GM23338 (cell line): ENCODE measurements around the gene NFKB1. TPM values are rescaled to one million over a fixed set of nuclear protein-coding genes. Genes with fewer than 3 reads are reported as not detected.

Source experiments
- ATAC-seq: fragments of 200-7000 bp; cut with Tn5 transposase; 3 replicates; pipeline ENCODE4 v1.9.1; 2020
- DNase-seq: peaks from one replicate; pipeline ENCODE4 v3.0.0-alpha.2; 2015; ENCODE audit warnings: low spot score
- H2AFZ ChIP-seq: fragments of 200-600 bp; sonication (generic); 2 replicates; pipeline ENCODE4 v1.8.0; 2016; ENCODE audit warnings: antibody characterized with exemption, mild to moderate bottlenecking, moderate library complexity
- H3F3A ChIP-seq: fragments of 200-600 bp; sonication (generic); replicated peaks from 2 replicates; pipeline ENCODE4 v1.8.0; 2017; ENCODE audit warnings: antibody characterized with exemption, mixed run types, low read depth
- H3K27ac ChIP-seq: fragments of 200-600 bp; sonication (generic); 2 replicates; pipeline ENCODE4 v1.6.1; 2016; ENCODE audit warnings: low read depth
- H3K27me3 ChIP-seq: fragments of 200-600 bp; sonication (generic); 2 replicates; pipeline ENCODE4 v1.8.0; 2016; ENCODE audit warnings: mild to moderate bottlenecking, mixed run types, moderate library complexity; ENCODE audit not compliant: insufficient read depth
- H3K36me3 ChIP-seq: fragments of 200-600 bp; sonication (generic); 2 replicates; pipeline ENCODE4 v1.8.0; 2016; ENCODE audit warnings: mild to moderate bottlenecking; ENCODE audit not compliant: insufficient read depth
- H3K4me1 ChIP-seq: fragments of 200-600 bp; sonication (generic); 2 replicates; pipeline ENCODE4 v1.8.0; 2016; ENCODE audit warnings: mild to moderate bottlenecking, moderate library complexity; ENCODE audit not compliant: insufficient read depth
- H3K4me2 ChIP-seq: fragments of 200-600 bp; sonication (generic); 2 replicates; pipeline ENCODE4 v1.7.1; 2017; ENCODE audit warnings: mixed run types
- H3K4me3 ChIP-seq: fragments of 200-600 bp; sonication (generic); 2 replicates; pipeline ENCODE4 v1.6.1; 2016; ENCODE audit warnings: mixed run types
- H3K79me2 ChIP-seq: fragments of 200-600 bp; sonication (generic); replicated peaks from 2 replicates; pipeline ENCODE4 v1.8.0; 2017; ENCODE audit warnings: mild to moderate bottlenecking; ENCODE audit not compliant: insufficient read depth
- H3K9me2 ChIP-seq: fragments of 200-600 bp; sonication (generic); 2 replicates; pipeline ENCODE4 v1.8.0; 2017; ENCODE audit not compliant: insufficient read depth
- H4K20me1 ChIP-seq: fragments of 200-600 bp; sonication (generic); replicated peaks from 2 replicates; pipeline ENCODE4 v1.8.0; 2017; ENCODE audit warnings: mild to moderate bottlenecking; ENCODE audit not compliant: insufficient read depth
- H3K27ac Mint-ChIP-seq: 2 replicates; pipeline ENCODE4 v1.8.0; 2020; ENCODE audit warnings: inconsistent platforms, mild to moderate bottlenecking, moderate library complexity, mixed read lengths
- H3K27me3 Mint-ChIP-seq: 3 replicates; pipeline ENCODE4 v1.8.0; 2022; ENCODE audit warnings: low read depth, mild to moderate bottlenecking, moderate library complexity, mixed read lengths, inconsistent platforms; ENCODE audit not compliant: insufficient read depth, poor library complexity
- H3K36me3 Mint-ChIP-seq: 3 replicates; pipeline ENCODE4 v1.8.0; 2021; ENCODE audit warnings: low read depth, mild to moderate bottlenecking, inconsistent platforms, moderate library complexity, mixed read lengths
- H3K4me1 Mint-ChIP-seq: 3 replicates; pipeline ENCODE4 v1.8.0; 2020; ENCODE audit warnings: mild to moderate bottlenecking, inconsistent platforms, mixed read lengths
- H3K4me3 Mint-ChIP-seq: 3 replicates; pipeline ENCODE4 v1.8.0; 2021; ENCODE audit warnings: moderate library complexity, mild to moderate bottlenecking, inconsistent platforms, mixed read lengths
- H3K9me3 Mint-ChIP-seq: 3 replicates; pipeline ENCODE4 v1.8.0; 2020; ENCODE audit warnings: moderate library complexity, mild to moderate bottlenecking, inconsistent platforms, mixed read lengths
- CREB1 ChIP-seq: fragments of 250-450 bp; sonication (Bioruptor Pico); IDR thresholded peaks from 2 replicates; pipeline ENCODE4 v1.5.0; 2020; ENCODE audit warnings: low read depth, mild to moderate bottlenecking, moderate library complexity
- CTCF ChIP-seq, 2 experiments: fragments of 200-600 bp in 1 of 2; sonication (generic) in 1 of 2; conservative IDR thresholded peaks; 2 replicates each; pipeline versions ENCODE4 v1.5.1 to v1.6.1; 2016 to 2017; ENCODE audit warnings: antibody characterized with exemption in 2 of 2, low read depth in 2 of 2, mild to moderate bottlenecking in 2 of 2, moderate library complexity in 1 of 2
- ETS1 ChIP-seq: IDR thresholded peaks from 2 replicates; pipeline ENCODE4 v1.6.1; 2016; ENCODE audit warnings: antibody characterized with exemption
- EZH2 ChIP-seq: fragments of 200-600 bp; sonication (generic); IDR thresholded peaks from one replicate; pipeline ENCODE4 v1.8.0; 2017; ENCODE audit warnings: antibody characterized with exemption, mild to moderate bottlenecking, low read depth; ENCODE audit not compliant: unreplicated experiment
- JUNB ChIP-seq: IDR thresholded peaks from one replicate; pipeline ENCODE4 v1.6.1; 2016; ENCODE audit warnings: antibody characterized with exemption; ENCODE audit not compliant: unreplicated experiment
- REST ChIP-seq: IDR thresholded peaks from one replicate; pipeline ENCODE4 v1.6.1; 2018; ENCODE audit warnings: antibody characterized with exemption; ENCODE audit not compliant: unreplicated experiment
- STAT1 ChIP-seq: IDR thresholded peaks from one replicate; pipeline ENCODE4 v1.6.1; 2016; ENCODE audit warnings: antibody characterized with exemption; ENCODE audit not compliant: unreplicated experiment
- ZNF331 ChIP-seq: fragments of 250-450 bp; sonication (Bioruptor Pico); IDR thresholded peaks from 2 replicates; pipeline ENCODE4 v1.5.0; 2020; ENCODE audit warnings: low read depth, mild to moderate bottlenecking, moderate library complexity
- polyA plus RNA-seq: library from polyadenylated mRNA; unstranded; fragments of >200 nt; fragmentation: Nextera tagmentation; extraction: Ambion mirVana; gene quantifications from 2 replicates; pipeline ENCODE4 v1.2.1, GENCODE V29; 2016
- total RNA-seq: library from RNA; depleted of rRNA; stranded (reverse); fragments of >200 nt; shearing (Covaris generic); gene quantifications from 2 replicates; pipeline ENCODE4 v1.2.3, GENCODE V29; 2014
- TF ChIP-seq, protein P1 (sequence below): fragments of 250-450 bp; sonication (Bioruptor Pico); IDR thresholded peaks from 2 replicates; pipeline ENCODE4 v1.5.0; 2020; ENCODE audit warnings: mild to moderate bottlenecking, moderate library complexity

The NFKB1 gene
- total and polyA plus RNA-seq, 2 experiments from 2014 or later, result 0.82 to 4.6 TPM

GRCh38 chr4:102575369-102576129 lies 74.4 kb downstream of the NFKB1 start:
- Mint-ChIP-seq H3K36me3 (peaks cover 1% of the 10 kb centered on the region; the same call in 1 of the 3 replicates), H3K4me1 (peaks cover 23% of the 10 kb centered on the region), H3K27ac (no peak overlapping the region), H3K9me3 (no peaks in the 10 kb centered on the region), H3K4me3 (no peak overlapping the region), H3K27me3 (no peaks in the 10 kb centered on the region)
- Histone ChIP-seq H3K4me3 (no peak overlapping the region), H3K9me2 (no peaks in the 10 kb centered on the region), H3K79me2 (no peaks in the 10 kb centered on the region), H4K20me1 (no peaks in the 10 kb centered on the region), H3K27me3 (no peaks in the 10 kb centered on the region), H3K36me3 (no peaks in the 10 kb centered on the region), H3K27ac (no peak overlapping the region), H3F3A (no peaks in the 10 kb centered on the region), H2AFZ (no peak overlapping the region), H3K4me1 (peaks cover 7% of the 10 kb centered on the region; the same call in 1 of the 2 replicates), H3K4me2 (no peak overlapping the region)
- ATAC-seq (no peak), DNase-seq (no peak)
- TF ChIP-seq STAT1, result no peak
- TF ChIP-seq JUNB, result no peak
- no peak for TF ChIP-seq EZH2
- TF ChIP-seq ZNF331 (CRISPR knock-in tag), result no peak
- TF ChIP-seq, protein P1, sequence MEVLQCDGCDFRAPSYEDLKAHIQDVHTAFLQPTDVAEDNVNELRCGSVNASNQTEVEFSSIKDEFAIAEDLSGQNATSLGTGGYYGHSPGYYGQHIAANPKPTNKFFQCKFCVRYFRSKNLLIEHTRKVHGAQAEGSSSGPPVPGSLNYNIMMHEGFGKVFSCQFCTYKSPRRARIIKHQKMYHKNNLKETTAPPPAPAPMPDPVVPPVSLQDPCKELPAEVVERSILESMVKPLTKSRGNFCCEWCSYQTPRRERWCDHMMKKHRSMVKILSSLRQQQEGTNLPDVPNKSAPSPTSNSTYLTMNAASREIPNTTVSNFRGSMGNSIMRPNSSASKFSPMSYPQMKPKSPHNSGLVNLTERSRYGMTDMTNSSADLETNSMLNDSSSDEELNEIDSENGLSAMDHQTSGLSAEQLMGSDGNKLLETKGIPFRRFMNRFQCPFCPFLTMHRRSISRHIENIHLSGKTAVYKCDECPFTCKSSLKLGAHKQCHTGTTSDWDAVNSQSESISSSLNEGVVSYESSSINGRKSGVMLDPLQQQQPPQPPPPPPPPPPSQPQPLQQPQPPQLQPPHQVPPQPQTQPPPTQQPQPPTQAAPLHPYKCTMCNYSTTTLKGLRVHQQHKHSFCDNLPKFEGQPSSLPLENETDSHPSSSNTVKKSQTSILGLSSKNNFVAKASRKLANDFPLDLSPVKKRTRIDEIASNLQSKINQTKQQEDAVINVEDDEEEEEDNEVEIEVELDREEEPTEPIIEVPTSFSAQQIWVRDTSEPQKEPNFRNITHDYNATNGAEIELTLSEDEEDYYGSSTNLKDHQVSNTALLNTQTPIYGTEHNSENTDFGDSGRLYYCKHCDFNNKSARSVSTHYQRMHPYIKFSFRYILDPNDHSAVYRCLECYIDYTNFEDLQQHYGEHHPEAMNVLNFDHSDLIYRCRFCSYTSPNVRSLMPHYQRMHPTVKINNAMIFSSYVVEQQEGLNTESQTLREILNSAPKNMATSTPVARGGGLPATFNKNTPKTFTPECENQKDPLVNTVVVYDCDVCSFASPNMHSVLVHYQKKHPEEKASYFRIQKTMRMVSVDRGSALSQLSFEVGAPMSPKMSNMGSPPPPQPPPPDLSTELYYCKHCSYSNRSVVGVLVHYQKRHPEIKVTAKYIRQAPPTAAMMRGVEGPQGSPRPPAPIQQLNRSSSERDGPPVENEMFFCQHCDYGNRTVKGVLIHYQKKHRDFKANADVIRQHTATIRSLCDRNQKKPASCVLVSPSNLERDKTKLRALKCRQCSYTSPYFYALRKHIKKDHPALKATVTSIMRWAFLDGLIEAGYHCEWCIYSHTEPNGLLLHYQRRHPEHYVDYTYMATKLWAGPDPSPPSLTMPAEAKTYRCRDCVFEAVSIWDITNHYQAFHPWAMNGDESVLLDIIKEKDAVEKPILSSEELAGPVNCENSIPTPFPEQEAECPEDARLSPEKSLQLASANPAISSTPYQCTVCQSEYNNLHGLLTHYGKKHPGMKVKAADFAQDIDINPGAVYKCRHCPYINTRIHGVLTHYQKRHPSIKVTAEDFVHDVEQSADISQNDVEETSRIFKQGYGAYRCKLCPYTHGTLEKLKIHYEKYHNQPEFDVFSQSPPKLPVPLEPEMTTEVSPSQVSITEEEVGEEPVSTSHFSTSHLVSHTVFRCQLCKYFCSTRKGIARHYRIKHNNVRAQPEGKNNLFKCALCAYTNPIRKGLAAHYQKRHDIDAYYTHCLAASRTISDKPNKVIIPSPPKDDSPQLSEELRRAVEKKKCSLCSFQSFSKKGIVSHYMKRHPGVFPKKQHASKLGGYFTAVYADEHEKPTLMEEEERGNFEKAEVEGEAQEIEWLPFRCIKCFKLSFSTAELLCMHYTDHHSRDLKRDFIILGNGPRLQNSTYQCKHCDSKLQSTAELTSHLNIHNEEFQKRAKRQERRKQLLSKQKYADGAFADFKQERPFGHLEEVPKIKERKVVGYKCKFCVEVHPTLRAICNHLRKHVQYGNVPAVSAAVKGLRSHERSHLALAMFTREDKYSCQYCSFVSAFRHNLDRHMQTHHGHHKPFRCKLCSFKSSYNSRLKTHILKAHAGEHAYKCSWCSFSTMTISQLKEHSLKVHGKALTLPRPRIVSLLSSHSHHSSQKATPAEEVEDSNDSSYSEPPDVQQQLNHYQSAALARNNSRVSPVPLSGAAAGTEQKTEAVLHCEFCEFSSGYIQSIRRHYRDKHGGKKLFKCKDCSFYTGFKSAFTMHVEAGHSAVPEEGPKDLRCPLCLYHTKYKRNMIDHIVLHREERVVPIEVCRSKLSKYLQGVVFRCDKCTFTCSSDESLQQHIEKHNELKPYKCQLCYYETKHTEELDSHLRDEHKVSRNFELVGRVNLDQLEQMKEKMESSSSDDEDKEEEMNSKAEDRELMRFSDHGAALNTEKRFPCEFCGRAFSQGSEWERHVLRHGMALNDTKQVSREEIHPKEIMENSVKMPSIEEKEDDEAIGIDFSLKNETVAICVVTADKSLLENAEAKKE (CRISPR knock-in tag), result no peak
- no peak for TF ChIP-seq CREB1
- TF ChIP-seq CTCF (conservative IDR thresholded peaks at IDR 0.05; ENCODE audit: low read depth in 2 of 2), result no peak
- no peak for TF ChIP-seq REST
- TF ChIP-seq ETS1, result no peak
